Amniotic epithelial cell (primary cell): ENCODE results near the gene SLC17A9.
A peak's percentile ranks its signal among the peaks of the same experiment; 100 is the strongest.

Experiments
- DNase-seq: peaks from one replicate; pipeline ENCODE4 v3.0.0-alpha.2; 2010; ENCODE audit warnings: low read depth

SLC17A9 gene, protein sequence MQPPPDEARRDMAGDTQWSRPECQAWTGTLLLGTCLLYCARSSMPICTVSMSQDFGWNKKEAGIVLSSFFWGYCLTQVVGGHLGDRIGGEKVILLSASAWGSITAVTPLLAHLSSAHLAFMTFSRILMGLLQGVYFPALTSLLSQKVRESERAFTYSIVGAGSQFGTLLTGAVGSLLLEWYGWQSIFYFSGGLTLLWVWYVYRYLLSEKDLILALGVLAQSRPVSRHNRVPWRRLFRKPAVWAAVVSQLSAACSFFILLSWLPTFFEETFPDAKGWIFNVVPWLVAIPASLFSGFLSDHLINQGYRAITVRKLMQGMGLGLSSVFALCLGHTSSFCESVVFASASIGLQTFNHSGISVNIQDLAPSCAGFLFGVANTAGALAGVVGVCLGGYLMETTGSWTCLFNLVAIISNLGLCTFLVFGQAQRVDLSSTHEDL

DNA sequence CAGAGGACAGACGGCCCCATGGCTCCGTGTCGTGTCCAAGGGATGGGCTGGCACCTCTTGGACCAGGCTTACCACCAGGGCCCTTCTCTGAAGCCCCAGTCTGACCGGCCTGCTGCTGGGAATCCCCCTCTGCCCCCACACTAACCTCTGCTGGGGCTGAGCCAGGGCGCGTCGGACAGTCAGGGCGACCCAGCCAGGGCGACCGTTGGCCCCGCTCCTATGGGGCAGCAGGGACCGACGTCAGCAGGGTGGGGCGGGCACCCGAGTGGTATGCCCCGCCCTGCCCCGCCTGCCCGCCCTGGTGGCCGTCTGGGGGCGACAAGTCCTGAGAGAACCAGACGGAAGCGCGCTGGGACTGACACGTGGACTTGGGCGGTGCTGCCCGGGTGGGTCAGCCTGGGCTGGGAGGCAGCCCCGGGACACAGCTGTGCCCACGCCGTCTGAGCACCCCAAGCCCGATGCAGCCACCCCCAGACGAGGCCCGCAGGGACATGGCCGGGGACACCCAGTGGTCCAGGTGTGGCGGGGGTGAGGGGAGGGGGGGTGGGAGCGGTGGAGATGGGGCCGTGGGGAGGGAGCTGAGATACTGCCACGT lies at the start of gene SLC17A9:
Gene SLC17A9 (plus strand): TSS at position 337 of the 595 bp plus-strand sequence. CDS start 122 bp downstream, at position 459.
- no peak for DNase-seq

DNA sequence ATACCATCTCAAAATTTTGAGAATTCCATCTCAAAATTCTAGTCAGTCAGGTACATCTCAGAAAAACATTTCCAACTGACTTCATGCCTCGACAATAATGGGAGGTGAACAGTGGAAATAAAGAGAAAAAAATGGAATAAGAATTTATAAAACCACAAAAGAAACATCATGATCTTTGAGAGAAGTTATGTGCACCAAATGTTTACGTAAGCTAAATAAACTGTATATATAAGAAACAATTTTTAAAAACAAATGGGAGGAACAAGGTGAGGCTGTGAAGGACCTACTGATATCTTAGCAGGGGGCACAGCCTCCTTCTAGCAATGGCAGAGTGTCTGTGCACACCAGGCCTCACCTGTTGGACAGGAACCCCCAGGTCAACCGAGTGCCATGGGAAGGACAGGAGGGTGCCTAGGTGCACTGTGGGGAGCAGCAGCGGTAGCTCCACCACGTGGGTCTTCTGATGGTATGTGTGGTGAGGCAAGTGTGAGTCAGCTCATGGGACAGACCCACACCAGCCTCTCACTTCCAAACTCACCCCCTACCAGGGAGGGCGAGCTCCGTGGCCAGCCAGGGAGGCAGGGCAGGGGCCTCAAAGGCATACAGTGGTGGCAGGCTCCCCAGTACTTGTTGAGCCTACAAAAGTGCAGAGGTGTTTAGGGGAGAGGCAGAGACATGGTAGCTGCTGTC lies 49.4 kb upstream of the SLC17A9 start:
- peak; percentile 63 for DNase-seq

GRCh38 chr20:62905536-62906117 lies 46.9 kb upstream of the SLC17A9 start:
- no peak for DNase-seq

DNA sequence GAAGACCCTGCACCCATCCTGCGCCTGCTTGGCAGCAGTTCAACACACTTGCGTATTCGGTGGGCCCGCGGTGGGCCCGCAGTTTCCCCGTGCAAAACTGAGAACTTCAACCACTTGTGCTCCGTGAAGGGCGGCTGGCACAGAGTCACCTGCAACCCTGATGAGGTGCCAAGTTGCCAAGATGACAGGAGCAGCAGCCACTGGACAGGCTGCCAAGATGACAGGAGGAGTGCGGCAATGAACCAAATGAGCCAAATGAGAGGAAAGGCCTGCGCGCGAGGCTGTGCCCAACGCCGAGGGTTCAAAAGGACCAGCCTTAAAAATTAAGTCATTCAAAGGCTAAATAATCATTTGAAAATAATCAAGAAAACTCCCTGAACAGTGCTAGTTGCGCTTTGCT lies 46.3 kb upstream of the SLC17A9 start:
- no peak for DNase-seq

- DNase-seq, result no peak
These were observed 45.7 kb upstream of the SLC17A9 start for GRCh38 chr20:62906647-62907375.

- DNase-seq, result no peak
These were observed 44.9 kb upstream of the SLC17A9 start for GRCh38 chr20:62907384-62908317.

DNA sequence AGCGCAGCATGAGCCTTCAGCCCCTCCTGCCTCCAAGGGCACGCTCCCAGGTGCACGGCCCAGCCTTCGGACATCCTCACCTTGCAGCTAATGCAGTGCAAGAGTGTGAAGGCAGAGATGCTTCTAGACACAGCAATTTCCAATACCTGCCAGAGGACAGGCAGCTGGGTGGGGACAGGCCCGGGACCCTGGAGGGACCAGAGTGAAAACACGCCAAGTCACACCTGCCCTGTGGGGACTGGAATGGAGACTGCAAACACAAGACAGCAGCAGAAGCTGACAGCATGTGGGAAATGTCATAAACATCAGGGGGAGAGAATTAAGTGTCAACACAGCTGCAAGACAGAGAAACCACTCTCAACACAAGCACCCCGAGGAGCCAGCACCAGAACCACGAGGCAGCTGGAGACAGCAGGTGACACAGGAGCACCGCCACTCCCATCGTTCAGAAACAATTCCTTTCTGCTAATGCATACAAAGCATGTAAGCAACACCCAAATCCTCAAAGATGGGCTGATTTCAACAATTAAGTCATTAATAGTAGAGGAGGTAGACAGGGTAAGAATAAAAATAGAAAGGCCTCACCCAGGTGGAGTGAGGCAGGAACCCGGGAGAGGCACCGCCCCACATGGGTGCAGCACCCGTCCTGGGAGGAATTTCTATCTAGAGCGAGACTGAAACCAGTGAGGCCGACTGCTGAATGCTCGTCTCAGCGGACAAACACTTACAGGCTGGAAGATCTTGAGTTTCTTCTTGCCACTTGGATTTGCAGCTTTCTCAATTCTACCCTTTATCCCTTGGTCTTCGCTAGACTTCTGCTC lies 43.3 kb upstream of the SLC17A9 start:
- no peak for DNase-seq

GRCh38 chr20:62910217-62910766 lies 42.2 kb upstream of the SLC17A9 start:
- no peak for DNase-seq

DNA sequence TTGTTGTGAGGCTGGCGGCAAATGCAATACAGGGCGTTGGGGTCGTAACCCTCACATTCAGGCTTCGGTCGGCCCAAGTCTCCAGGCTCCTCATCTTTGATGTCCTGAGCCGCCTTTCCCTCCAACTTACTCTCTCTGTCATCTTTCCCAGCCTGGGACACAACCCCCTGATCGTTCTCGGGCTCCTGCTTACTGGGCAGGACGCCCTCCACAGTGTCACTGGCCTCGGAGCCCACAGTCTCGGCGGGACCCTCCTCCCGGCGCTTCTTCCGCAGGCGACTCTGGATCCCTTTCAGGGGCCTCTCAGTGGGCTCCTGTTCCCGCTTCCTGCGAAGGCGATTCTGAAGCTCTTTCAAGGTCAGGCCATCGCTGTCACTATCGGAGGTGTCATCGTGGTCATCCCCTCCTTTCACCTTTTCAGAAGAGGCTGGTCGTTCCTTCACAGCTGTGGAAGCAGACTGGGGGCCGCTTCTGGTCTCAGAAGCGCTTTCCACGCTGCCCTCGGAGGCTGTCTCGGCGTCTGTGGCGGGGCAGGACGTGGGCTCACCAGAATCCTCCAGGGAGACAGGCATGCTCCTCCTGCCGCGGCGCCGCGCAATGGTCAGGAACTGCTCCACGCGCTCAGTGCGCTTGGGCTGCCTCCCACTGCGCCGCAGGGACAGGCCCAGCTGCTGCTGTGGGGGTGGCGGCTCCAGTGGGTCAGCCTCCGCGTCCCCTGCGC lies 41.6 kb upstream of the SLC17A9 start:
- no peak for DNase-seq

DNA sequence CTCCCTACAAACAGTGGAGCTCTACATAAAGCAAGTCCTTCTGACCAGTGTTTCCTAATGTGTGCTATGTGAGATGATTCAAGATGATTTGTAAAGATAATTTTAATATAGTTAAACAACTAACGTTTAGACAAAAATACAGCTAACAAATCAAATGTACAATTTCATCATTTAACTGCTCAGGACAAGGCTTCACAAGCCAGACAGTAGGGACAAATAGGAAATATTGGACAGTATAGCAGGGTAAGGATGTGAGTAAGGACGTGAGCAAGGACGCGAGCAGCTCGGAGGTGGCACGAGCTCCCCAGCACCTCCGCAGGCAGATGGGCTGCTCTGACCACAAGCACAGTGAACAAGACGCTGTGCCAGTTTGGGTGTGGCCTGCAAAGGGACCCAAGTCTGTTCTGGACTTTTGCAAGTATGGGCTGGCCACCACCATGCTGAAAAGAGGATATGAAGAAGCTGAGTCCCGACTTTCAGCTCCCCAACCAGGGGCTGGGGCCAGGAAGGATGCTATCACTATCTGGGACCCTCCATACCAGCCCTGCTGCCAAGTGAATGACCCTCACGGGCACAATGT lies 40.7 kb upstream of the SLC17A9 start:
- no peak for DNase-seq

DNA sequence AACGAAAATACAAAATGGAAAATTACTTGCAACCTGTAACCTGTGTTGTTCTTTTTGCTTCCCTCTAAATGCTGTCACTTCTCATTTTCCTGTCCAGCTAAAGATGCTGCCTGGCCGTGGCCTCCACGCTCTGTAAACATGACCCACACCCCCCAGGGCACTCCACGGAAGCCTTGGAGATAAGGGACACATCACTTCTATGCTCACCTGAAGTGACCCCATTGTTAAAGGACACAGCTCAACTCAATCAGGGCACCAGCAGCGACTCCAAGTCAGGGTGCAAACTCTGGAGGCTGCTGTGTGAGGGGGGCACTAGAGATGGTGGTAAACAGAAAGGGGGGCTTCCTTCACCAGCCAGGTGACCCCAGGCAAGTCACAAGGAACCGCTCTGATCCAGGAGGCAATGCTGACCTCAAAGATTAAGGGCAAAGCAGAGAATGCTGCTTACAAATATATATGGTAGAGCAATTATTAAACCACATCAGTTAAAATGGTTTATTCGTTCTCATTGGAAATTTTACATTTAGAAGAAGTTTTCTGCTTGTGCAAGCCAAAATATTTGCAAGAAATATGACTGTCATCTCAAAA lies 39.4 kb upstream of the SLC17A9 start:
- DNase-seq, result no peak

- DNase-seq, result no peak
These were observed 38.1 kb upstream of the SLC17A9 start for GRCh38 chr20:62914436-62914835.

DNA sequence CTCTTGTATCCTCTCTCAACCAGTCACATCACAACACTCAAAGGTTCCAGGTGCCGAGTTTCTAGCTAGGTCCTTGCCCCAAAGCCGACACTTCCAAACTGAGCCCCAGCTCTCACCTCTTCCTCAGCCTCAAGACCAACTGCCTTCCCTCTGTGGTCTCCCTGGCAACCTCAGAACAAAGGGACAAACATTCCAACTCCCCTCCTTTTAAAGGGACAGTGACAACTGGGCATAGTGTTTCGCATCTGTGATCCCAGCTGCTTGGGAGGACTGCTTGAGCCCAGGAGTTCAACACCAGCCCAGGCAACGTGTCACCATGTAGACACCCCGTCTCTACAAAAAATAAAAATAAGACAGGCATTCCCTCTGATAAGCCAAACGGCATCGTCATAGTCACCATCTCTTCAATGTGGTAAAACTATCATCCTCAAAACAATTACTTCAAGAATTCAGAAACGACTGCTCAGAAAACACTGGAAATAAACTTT lies 37.5 kb upstream of the SLC17A9 start:
- DNase-seq, result no peak

DNA sequence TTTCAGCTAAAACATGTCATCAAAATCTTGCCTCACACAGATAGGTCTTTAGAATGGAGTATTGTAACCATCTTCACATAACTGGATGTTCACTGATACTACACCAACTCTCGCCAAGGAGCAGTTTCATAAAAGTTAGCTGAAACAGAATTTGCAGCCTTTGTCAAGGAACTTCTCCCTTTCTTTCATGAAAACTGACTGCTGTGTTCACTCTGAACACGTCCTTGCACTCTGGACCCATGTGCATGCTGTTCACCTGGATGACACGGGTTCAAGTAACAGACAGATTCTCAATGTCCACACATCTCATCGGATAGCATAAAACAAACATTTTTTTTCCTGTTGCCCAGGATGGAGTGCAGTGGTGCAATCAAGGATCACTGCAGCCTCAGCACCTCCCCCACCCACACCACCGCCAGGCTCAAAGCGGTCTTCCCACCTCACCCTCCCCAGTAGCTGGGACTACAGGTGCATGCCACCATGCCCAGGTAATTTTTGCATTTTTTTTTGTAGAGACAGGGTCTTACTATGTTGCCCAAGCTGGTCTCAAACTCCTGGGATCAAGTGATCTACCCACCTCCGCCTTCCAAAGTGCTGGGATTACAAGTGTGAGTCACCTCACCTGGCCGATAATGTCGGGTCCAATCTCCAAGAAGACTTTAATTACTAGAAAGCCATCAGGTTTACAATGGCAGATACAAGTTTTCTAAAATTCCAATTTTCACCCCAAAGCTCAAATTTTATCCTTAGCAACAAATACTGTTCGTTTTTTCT lies 35.6 kb upstream of the SLC17A9 start:
- no peak for DNase-seq

DNA sequence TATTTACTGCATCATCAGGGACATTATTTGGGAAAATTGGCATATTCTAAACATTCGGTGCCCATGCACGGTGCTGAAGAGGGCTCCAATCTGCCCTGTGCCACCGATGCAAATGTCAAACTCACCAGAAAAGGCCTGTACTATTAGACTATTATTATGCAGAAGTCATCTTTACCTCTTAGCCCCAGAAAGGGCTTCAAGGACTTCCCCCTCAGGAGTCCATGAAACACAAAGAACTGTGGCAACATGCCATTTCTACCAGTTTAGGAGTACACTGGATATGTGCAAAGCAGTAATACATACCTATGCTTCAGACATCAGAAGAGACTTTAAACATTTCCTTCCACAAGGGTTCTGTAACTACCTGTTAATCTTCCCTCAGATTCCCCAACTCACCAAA lies 34.8 kb upstream of the SLC17A9 start:
- DNase-seq, result no peak

DNA sequence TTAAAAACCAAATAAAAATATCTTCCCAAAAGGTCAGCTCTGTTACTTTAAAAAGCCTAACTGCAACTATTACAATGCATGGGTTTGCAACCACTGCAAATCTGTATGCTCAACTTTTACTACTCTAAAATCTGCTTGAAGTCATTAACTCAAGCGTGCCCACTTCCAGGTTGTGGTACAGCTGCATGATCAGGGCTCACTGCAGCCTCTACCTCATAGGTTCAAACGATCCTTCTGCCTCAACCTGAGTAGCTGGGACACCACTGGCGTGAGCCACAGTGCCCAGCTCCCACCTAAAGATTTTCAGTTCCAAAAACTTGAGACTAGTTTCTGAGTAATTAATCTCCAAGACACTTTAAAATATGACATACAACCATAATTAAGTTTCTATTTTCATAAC lies 34.4 kb upstream of the SLC17A9 start:
- no peak for DNase-seq

GRCh38 chr20:62918831-62919230 lies 33.7 kb upstream of the SLC17A9 start:
- no peak for DNase-seq
